Erythroblast (primary cell): ENCODE measurements around the gene SURF4.

Experiments used
- GATA1 ChIP-seq: IDR thresholded peaks from 2 replicates; pipeline ENCODE4 v1.6.1; 2011; ENCODE audit warnings: low read depth, mild to moderate bottlenecking, control low read depth, low read length, moderate library complexity
- POLR2A ChIP-seq: IDR thresholded peaks from 2 replicates; pipeline ENCODE4 v1.6.1; 2011; ENCODE audit warnings: mild to moderate bottlenecking, low read length

DNA sequence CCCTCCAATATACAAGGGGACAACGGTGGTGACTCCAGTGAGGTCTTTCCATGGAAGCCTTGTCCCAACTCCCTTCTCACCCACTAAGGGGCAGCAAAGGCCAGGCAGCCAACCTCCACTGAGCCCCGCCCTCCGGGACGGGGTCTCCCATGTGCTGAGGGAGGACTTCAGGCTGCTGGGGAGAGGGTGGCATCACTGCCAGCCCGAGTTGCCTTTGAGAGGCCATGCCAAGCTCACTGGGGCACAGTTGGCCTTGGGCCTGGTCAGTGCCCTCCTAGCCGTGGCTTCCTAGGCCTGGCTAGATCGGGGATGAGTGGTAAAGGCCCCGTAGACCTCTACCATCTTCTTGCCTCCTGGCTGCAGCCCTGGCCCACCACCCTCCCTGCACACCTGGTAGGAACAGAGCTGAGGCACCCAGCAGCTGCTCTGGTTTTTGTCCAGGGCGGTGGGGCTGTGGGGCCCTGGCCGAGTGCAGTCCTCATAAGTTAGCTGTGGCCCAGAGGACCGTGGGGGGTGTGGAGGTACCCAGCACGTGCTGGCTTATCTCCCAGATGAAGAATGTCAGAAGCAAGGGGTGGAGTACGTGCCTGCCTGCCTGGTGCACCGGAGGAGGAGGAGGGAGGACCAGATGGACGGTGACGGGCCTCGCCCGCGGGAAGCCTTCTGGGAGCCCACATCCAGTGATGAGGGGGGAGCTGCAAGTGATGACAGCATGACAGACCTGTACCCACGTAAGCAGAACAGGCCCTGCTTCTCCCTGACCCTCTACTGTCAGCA is 16.3 kb downstream of the SURF4 start:
- TF ChIP-seq POLR2A (no peak), GATA1 (no peak)
